ENCODE data around the gene C2CD3. TPM values are rescaled to one million over a fixed set of nuclear protein-coding genes. Genes with fewer than 3 reads are reported as not detected.

C2CD3 gene
- total and polyA plus RNA-seq, 4 donors: 3.1 to 14.5 (median 6.7) TPM

DNA sequence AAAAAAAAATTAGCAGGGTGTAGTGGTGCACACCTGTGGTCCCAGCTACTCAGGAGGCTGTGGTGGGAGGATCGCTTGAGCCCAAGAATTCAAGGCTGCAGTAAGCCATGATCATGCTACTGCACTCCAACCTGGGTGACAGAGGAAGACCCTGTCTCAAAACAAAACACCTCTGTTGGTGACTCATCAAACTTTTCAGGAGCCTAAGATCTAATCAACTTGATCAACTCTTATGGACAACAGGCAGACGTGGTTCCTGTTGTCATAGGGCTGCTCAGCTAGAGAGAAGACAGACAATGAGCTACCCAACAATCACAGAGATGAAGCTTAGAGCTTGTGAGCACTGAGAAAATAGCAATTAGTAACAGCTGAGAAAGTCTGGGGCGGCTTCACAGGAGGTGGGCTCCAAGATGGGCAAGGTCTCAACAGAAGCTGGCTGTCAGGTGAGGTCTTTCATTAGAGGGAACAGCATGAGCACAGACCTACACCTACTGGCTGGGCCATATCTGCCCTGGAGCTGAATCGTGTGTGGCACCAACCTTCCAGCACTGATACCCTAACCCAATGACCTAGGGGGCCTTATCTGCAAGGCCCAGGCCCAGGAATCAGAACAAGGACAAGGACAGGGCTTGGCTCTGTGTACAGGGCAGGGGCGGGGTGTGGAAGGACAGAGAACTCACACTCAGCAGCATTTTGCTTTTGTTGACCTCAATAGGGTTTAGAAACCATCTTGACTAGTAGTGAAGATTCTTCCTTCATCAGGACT lies 154.7 kb downstream of the C2CD3 start (continued):
- TF ChIP-seq, protein P1, sequence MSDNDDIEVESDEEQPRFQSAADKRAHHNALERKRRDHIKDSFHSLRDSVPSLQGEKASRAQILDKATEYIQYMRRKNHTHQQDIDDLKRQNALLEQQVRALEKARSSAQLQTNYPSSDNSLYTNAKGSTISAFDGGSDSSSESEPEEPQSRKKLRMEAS (IDR thresholded peaks at IDR 0.05): no peak
- TF ChIP-seq NR2F2 (IDR thresholded peaks at IDR 0.05) (no peak), ATF3 (IDR thresholded peaks at IDR 0.05) (no peak)

GRCh38 chr11:74014880-74015279 lies 155.9 kb downstream of the C2CD3 start:
- WGBS: 88% methylated on average over 2 of the region's 2 CpGs
- Histone ChIP-seq H3K9ac (ENCODE audit: low read depth in 1 of 2, low read length in 2 of 2) (no peak overlapping the region), H3K4me3 (ENCODE audit: low read depth in 1 of 3, low read length in 3 of 3) (no peak overlapping the region), H3K9me3 (ENCODE audit: control insufficient read depth in 4 of 4, low read length in 3 of 4) (no peaks in the 10 kb centered on the region), H3K27ac (ENCODE audit: low read depth in 1 of 2, low read length in 2 of 2) (no peak overlapping the region), H3K36me3 (ENCODE audit: control insufficient read depth in 4 of 4, insufficient read depth in 3 of 4, low read depth in 1 of 4, low read length in 3 of 4) (no peaks in the 10 kb centered on the region), H3K4me1 (ENCODE audit: control insufficient read depth in 4 of 4, insufficient read depth in 4 of 4, low read length in 3 of 4) (peaks cover 14 to 22% (median 18%) of the 10 kb centered on the region in 4 donors), H3K27me3 (ENCODE audit: control insufficient read depth in 4 of 4, insufficient read depth in 4 of 4, low read length in 3 of 4) (no peaks in the 10 kb centered on the region)
- no peak for DNase-seq (ENCODE audit: low spot score)
- TF ChIP-seq NR2F2 (IDR thresholded peaks at IDR 0.05): no peak
- no peak for TF ChIP-seq RXRA (IDR thresholded peaks at IDR 0.05)
- TF ChIP-seq TAF1 (conservative IDR thresholded peaks at IDR 0.05): no peak

DNA sequence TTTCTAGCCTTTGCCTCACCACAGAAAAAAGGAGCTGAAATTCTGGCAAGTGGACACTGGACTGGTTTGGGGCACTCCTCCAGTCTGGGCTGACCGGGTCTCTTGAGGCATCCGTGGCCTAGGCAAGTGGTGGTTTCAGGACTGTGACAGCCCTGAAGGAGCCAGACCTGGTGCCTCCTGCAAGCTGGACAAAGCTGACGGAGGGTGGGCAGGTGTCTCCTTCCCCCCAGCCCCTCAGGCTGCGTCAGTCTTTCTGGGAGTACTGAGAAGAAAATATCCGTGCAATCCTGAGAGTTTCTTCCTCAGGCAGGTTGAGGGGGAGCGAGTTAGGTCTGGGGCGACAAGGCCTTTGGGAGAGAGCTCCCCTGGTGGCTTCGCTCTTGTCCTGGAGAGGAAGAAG lies 157.7 kb downstream of the C2CD3 start:
- H3K9me3 ChIP-seq (ENCODE audit: control insufficient read depth in 4 of 4, low read length in 3 of 4): no peaks in the 10 kb centered on the region
- no peak overlapping the region for H3K27ac ChIP-seq (ENCODE audit: low read depth in 1 of 2, low read length in 2 of 2)
- TF ChIP-seq REST (IDR thresholded peaks at IDR 0.05): no peak
- TF ChIP-seq HNF4A (conservative IDR thresholded peaks at IDR 0.05): no peak
- no peak for TF ChIP-seq ATF3 (IDR thresholded peaks at IDR 0.05)
- TF ChIP-seq, protein P2, sequence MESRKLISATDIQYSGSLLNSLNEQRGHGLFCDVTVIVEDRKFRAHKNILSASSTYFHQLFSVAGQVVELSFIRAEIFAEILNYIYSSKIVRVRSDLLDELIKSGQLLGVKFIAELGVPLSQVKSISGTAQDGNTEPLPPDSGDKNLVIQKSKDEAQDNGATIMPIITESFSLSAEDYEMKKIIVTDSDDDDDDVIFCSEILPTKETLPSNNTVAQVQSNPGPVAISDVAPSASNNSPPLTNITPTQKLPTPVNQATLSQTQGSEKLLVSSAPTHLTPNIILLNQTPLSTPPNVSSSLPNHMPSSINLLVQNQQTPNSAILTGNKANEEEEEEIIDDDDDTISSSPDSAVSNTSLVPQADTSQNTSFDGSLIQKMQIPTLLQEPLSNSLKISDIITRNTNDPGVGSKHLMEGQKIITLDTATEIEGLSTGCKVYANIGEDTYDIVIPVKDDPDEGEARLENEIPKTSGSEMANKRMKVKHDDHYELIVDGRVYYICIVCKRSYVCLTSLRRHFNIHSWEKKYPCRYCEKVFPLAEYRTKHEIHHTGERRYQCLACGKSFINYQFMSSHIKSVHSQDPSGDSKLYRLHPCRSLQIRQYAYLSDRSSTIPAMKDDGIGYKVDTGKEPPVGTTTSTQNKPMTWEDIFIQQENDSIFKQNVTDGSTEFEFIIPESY (IDR thresholded peaks at IDR 0.05): no peak
- TF ChIP-seq YY1 (IDR thresholded peaks at IDR 0.05): no peak
- TF ChIP-seq RXRA (IDR thresholded peaks at IDR 0.05): no peak
- TF ChIP-seq TAF1 (conservative IDR thresholded peaks at IDR 0.05): no peak
- no peak for TF ChIP-seq FOXA1 (IDR thresholded peaks at IDR 0.05)
- no peak overlapping the region for H3K9ac ChIP-seq (ENCODE audit: low read depth in 1 of 2, low read length in 2 of 2)
- 98% methylated on average over 8 of the region's 8 CpGs for WGBS
- H3K27me3 ChIP-seq (ENCODE audit: control insufficient read depth in 4 of 4, insufficient read depth in 4 of 4, low read length in 3 of 4): no peaks in the 10 kb centered on the region
- H3K36me3 ChIP-seq (ENCODE audit: control insufficient read depth in 4 of 4, insufficient read depth in 3 of 4, low read depth in 1 of 4, low read length in 3 of 4): no peaks in the 10 kb centered on the region
- no peak for DNase-seq (ENCODE audit: low spot score)
- H3K4me3 ChIP-seq (ENCODE audit: low read depth in 1 of 3, low read length in 3 of 3): no peak overlapping the region
- H3K4me1 ChIP-seq (ENCODE audit: control insufficient read depth in 4 of 4, insufficient read depth in 4 of 4, low read length in 3 of 4): peaks cover 4 to 7% (median 5%) of the 10 kb centered on the region in 4 donors

Measured in liver (tissue), 9 donors.